ENCODE data around the gene GCNT1.
A peak's percentile ranks its signal among the peaks of the same experiment; 100 is the strongest.
"Not testable (repeated sequence)": the region's sequence is repeated elsewhere in the genome, so short reads cannot be mapped to it uniquely, and the experiment has no call there.

Gene GCNT1

GRCh38 chr9:76444322-76444929, 14.6 kb upstream of the GCNT1 start:
- DNase-seq = no peak

- DNase-seq = no peak
Measured at GRCh38 chr9:76445976-76446375, 13.0 kb upstream of the GCNT1 start.

GRCh38 chr9:76448501-76448900, 10.5 kb upstream of the GCNT1 start:
- no peak for DNase-seq

- no peak for DNase-seq
Measured at GRCh38 chr9:76451234-76451633, 7.7 kb upstream of the GCNT1 start.

GRCh38 chr9:76452839-76453238, 6.1 kb upstream of the GCNT1 start:
- DNase-seq = no peak

- no peak for DNase-seq
Measured at GRCh38 chr9:76453785-76454184, 5.2 kb upstream of the GCNT1 start.

- DNase-seq = no peak
Measured at GRCh38 chr9:76454311-76454710, 4.7 kb upstream of the GCNT1 start.

GRCh38 chr9:76456202-76456926, 2.6 kb upstream of the GCNT1 start:
- no peak for DNase-seq

GRCh38 chr9:76459694-76460635, 983 bp downstream of the GCNT1 start:
- DNase-seq = peak; percentile 35

GRCh38 chr9:76462126-76462525, 3.1 kb downstream of the GCNT1 start:
- no peak for DNase-seq

GRCh38 chr9:76463211-76463610, 4.2 kb downstream of the GCNT1 start:
- DNase-seq = no peak

GRCh38 chr9:76464706-76465105, 5.7 kb downstream of the GCNT1 start:
- no peak for DNase-seq

GRCh38 chr9:76465442-76466298, 6.7 kb downstream of the GCNT1 start:
- no peak for DNase-seq

GRCh38 chr9:76466299-76466605, 7.3 kb downstream of the GCNT1 start:
- DNase-seq = no peak

- no peak for DNase-seq
Measured at GRCh38 chr9:76474419-76474818, 15.4 kb downstream of the GCNT1 start.

- DNase-seq = no peak
Measured at GRCh38 chr9:76475686-76476085, 16.7 kb downstream of the GCNT1 start.

- DNase-seq = not testable (repeated sequence)
Measured at GRCh38 chr9:76477818-76478217, 18.8 kb downstream of the GCNT1 start.

GRCh38 chr9:76478226-76478625, 19.2 kb downstream of the GCNT1 start:
- DNase-seq = no peak

GRCh38 chr9:76479337-76479736, 20.4 kb downstream of the GCNT1 start:
- DNase-seq = not testable (repeated sequence)

- DNase-seq = no peak
Measured at GRCh38 chr9:76486151-76486550, 27.2 kb downstream of the GCNT1 start.

- no peak for DNase-seq
Measured at GRCh38 chr9:76490249-76490990, 31.4 kb downstream of the GCNT1 start.

- not testable (repeated sequence) for DNase-seq
Measured at GRCh38 chr9:76491056-76491455, 32.1 kb downstream of the GCNT1 start.

Data from right hindlimb (tissue), 1 donor.